ENCODE data around the gene CFAP107.

GRCh38 chr1:12764016-12764415 is 18.0 kb downstream of the CFAP107 start:
- TF ChIP-seq TARDBP (IDR thresholded peaks at IDR 0.05) (no peak), ARNT (IDR thresholded peaks at IDR 0.05) (no peak), FOXK2 (IDR thresholded peaks at IDR 0.05) (no peak)
